Measurements from ENCODE around the gene PWWP2B.
"Not testable (repeated sequence)": the region's sequence is repeated elsewhere in the genome, so short reads cannot be mapped to it uniquely, and the experiment has no call there.

The PWWP2B gene

GRCh38 chr10:132434405-132435005 is 37.5 kb downstream of the PWWP2B start:
- no peak for DNase-seq (ENCODE audit: low read depth)

- DNase-seq (ENCODE audit: low read depth) = not testable (repeated sequence)
These were observed 38.3 kb downstream of the PWWP2B start for GRCh38 chr10:132435320-132435719.

- DNase-seq (ENCODE audit: low read depth) = not testable (repeated sequence)
These were observed 39.1 kb downstream of the PWWP2B start for GRCh38 chr10:132436096-132436495.

- DNase-seq (ENCODE audit: low read depth) = no peak
These were observed 39.9 kb downstream of the PWWP2B start for GRCh38 chr10:132436861-132437410.

- DNase-seq (ENCODE audit: low read depth) = no peak
These were observed 40.5 kb downstream of the PWWP2B start for GRCh38 chr10:132437541-132437950.

GRCh38 chr10:132438091-132439024 is 41.4 kb downstream of the PWWP2B start:
- DNase-seq (ENCODE audit: low read depth) = no peak

GRCh38 chr10:132439025-132439388 is 42.0 kb downstream of the PWWP2B start:
- no peak for DNase-seq (ENCODE audit: low read depth)

GRCh38 chr10:132439424-132440163 is 42.6 kb downstream of the PWWP2B start:
- no peak for DNase-seq (ENCODE audit: low read depth)

- DNase-seq (ENCODE audit: low read depth) = no peak
These were observed 44.0 kb downstream of the PWWP2B start for GRCh38 chr10:132440791-132441565.

- DNase-seq (ENCODE audit: low read depth) = no peak
These were observed 45.0 kb downstream of the PWWP2B start for GRCh38 chr10:132441818-132442524.

- no peak for DNase-seq (ENCODE audit: low read depth)
These were observed 45.6 kb downstream of the PWWP2B start for GRCh38 chr10:132442636-132443035.

GRCh38 chr10:132443605-132443982 is 46.6 kb downstream of the PWWP2B start:
- DNase-seq (ENCODE audit: low read depth) = peak; percentile 69

GRCh38 chr10:132443983-132444876 is 47.2 kb downstream of the PWWP2B start:
- no peak for DNase-seq (ENCODE audit: low read depth)

GRCh38 chr10:132444877-132445351 is 47.9 kb downstream of the PWWP2B start:
- no peak for DNase-seq (ENCODE audit: low read depth)

- DNase-seq (ENCODE audit: low read depth) = no peak
These were observed 48.7 kb downstream of the PWWP2B start for GRCh38 chr10:132445516-132446194.

GRCh38 chr10:132446195-132446581 is 49.2 kb downstream of the PWWP2B start:
- no peak for DNase-seq (ENCODE audit: low read depth)

GRCh38 chr10:132446661-132447445 is 49.9 kb downstream of the PWWP2B start:
- DNase-seq (ENCODE audit: low read depth) = peak; percentile 32
